Kidney capillary endothelial cell (primary cell): ENCODE data around the gene PGBD5.
"Not testable (repeated sequence)": the region's sequence is repeated elsewhere in the genome, so short reads cannot be mapped to it uniquely, and the experiment has no call there.

Experiments
- DNase-seq: peaks from one replicate; pipeline ENCODE4 v3.0.0-alpha.2; 2018; ENCODE audit warnings: low spot score

PGBD5 gene

GRCh38 chr1:230424391-230425251, 1.5 kb downstream of the PGBD5 start:
- no peak for DNase-seq

- DNase-seq, result no peak
Observed at GRCh38 chr1:230423951-230424350, 2.2 kb downstream of the PGBD5 start.

DNA sequence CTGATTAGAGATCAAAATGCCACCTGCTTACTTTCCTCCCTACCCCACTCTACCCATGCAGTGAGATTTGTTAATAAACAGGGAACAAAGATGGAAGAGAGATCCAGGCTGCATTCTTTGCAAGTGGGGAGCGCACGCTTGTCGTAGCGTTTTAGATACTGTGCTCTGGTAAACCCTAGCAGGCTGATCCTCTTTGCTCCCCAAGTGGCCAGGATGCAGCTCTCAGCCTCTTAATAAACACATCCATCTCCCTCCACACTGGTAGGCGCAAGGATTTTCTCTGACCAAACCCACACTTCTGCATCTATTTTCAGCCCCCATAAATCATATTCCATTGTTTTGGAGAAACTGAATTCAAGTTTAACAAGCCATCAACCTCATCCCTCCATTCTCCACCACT, 2.9 kb downstream of the PGBD5 start:
- no peak for DNase-seq

DNA sequence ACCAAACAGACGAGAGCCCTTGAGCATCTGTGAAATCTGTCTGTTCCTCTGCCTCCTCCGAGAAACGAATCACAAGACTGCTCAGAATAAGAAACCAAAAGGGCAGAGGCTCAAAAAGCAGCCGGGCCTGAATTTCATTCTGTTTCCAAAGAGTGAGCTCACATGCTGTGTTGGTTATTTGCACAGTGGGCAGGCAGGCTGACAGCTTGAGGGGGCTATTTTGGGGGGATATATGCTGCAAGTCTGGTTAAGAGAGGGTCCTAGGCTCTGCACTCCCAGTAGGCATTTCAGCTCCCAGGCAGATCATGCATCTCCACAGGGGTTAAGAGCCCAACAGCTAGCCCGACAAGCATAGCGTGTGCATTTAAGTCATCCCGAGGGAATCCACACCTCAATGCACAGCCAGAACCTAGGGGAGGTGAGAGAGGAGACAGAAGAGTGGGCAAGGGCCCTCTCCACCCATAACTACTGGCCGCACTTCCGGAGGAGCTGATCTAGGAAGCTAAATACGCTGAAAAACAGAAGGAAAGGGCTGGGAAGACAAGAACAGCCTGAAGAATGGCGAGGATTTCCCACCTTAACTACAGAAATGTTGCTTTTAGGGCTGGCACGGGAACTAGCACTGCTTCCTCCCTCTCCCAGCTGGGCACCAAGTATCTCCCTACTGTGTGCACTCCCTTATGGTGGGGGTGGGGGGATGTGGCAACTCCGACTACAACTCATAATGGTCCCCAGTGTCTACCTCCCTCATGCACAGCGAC, 3.7 kb downstream of the PGBD5 start:
- DNase-seq, result no peak

- DNase-seq, result no peak
Observed at GRCh38 chr1:230421481-230421880, 4.7 kb downstream of the PGBD5 start.

GRCh38 chr1:230420372-230420771, 5.8 kb downstream of the PGBD5 start:
- DNase-seq, result not testable (repeated sequence)

- no peak for DNase-seq
Observed at GRCh38 chr1:230416430-230416829, 9.7 kb downstream of the PGBD5 start.

DNA sequence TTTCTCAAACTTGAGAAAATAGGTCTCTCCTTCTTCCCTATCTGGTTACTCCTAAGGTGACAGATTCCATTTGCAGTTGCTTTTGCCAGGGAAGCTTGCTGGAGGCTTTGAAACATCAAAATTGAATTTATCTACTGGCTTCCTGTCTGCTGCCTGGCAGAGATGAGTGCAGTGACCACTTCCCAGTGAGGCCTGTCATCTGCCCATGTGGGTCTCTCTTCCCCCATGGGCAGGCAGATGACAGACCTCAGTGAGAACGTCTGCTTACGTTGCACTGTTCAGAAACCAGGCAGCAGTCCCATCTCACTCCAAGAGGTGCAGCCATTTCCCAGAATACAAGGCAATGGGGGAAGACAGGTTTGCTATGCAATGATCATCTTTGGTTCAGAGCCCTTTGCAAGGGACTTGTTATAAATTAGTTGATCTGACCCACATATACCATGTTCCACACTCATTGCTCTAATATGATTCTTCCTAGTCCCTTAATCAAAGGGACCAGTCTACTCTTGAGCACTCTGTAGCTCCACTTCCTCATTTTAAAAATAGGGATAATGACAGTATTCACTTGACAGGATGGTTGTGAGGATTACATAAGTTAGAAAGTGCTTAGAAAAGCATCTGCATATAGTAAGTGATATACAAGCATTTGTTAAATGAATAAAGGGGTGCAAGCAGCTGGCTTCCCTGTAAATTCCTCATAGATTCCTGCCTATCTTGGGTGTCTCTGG, 10.6 kb downstream of the PGBD5 start:
- no peak for DNase-seq

- DNase-seq, result no peak
Observed at GRCh38 chr1:230414694-230415093, 11.4 kb downstream of the PGBD5 start.

GRCh38 chr1:230414102-230414501, 12.0 kb downstream of the PGBD5 start:
- no peak for DNase-seq

- DNase-seq, result no peak
Observed at GRCh38 chr1:230413061-230413460, 13.1 kb downstream of the PGBD5 start.

DNA sequence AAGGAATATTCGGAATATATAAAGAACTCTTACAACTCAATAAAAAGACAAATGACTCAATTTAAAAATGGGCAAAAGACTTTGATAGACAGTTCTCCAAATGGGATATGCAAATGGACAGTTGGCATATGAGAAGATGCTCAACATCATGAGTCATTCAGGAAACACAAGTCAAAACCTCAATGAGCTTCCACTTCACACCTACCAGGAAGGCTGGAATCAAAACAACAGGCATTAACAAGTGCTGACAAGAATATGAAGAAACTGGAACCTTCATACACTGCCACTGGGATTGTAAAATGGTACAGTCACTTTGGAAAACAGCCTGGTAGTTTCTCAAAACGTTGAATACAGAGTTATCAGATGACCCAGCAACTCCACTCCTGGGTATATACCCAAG, 17.2 kb downstream of the PGBD5 start:
- DNase-seq, result no peak

GRCh38 chr1:230407351-230407750, 18.8 kb downstream of the PGBD5 start:
- no peak for DNase-seq

GRCh38 chr1:230406727-230407126, 19.4 kb downstream of the PGBD5 start:
- DNase-seq, result not testable (repeated sequence)

DNA sequence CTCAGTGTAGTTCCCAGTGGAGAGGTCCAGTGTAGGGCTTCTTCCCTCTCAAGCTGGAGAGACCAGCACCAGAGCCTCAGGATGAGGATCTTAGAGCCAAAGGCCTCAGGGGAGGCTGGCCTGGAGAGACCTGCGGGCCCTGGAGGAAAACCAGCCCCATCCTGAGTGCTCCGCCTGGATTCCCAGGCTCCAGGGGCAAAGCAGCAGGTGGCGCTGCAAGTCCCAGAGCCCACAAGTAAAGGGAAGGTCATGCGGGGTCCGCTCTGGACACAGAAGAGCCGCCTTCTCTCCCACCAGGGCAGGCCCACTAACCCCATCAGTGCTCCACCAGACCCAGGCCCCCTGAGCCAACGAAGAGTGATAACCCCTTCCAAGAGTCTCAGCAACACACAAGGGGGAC, 22.7 kb downstream of the PGBD5 start:
- DNase-seq, result no peak

- no peak for DNase-seq
Observed at GRCh38 chr1:230401763-230402294, 24.3 kb downstream of the PGBD5 start.

DNA sequence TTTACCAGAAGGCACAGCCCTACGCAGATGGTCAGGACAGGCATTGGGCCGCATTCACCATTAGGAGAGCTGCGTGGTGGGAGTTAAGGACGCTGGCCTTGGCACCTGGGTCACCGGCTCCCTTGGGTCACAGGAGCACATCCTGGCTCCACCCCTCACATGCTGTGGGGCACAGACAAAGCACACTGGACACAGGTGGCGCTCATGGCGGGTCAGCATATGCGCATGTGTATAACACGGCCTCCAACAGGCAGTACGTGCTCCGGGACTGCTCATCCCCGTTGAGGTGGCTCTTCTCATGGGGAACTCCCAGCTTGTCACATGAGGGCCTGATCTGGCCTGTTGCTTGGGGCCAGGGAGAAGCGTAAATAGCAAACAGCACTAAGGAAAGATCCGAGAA, 25.0 kb downstream of the PGBD5 start:
- DNase-seq, result no peak

DNA sequence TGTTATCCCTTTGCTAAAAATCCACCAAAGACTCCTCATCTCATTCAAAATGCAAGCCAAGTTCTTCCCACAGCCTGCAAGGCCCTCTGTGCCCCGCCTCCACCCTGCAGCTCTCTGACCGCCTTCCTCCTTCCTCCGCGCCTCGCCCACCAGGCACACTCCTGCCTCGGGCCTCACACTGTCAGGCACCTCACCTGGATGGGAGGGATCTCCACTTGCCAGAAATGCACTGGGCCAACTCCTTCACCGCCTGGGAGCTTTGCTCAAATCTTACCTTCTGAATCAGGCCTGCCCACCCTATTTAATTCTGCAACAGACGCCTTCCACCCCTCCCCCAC, 26.2 kb downstream of the PGBD5 start:
- DNase-seq, result no peak

GRCh38 chr1:230399321-230400006, 26.7 kb downstream of the PGBD5 start:
- DNase-seq, result no peak

GRCh38 chr1:230398856-230399255, 27.3 kb downstream of the PGBD5 start:
- no peak for DNase-seq

- no peak for DNase-seq
Observed at GRCh38 chr1:230396966-230397365, 29.2 kb downstream of the PGBD5 start.

DNA sequence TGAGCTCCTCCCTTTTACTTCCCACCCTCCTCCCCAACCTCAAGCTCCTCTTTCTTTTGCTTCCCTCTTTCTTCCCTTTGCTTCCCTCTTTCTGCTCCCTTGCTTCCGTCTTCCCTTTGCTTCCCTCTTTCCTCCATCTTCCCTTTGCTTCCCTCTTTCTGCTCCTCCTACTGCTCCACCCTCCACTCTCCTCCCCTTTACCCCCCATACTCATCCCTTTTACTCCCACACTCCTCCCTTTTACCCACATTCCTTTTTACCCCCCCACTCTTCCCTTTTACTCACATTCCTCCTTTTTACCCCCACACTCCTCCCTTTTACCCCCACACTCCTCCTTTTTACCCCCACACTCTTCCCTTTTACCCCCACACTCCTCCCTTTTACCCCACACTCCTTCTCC, 30.2 kb downstream of the PGBD5 start:
- DNase-seq, result no peak
